SK-N-MC (cell line): ENCODE measurements around the gene BCL2A1.
"Not testable (repeated sequence)": the region's sequence is repeated elsewhere in the genome, so short reads cannot be mapped to it uniquely, and the experiment has no call there.

ENCODE experiments used
- EZH2 ChIP-seq: fragments of 200-600 bp; sonication (generic); IDR thresholded peaks from one replicate; pipeline ENCODE4 v1.6.1; 2017; ENCODE audit warnings: antibody characterized with exemption
- POLR2AphosphoS5 ChIP-seq: IDR thresholded peaks from 2 replicates; pipeline ENCODE4 v1.6.1; 2012; ENCODE audit warnings: mild to moderate bottlenecking, low read depth, low read length, borderline replicate concordance

- not testable (repeated sequence) for TF ChIP-seq POLR2AphosphoS5, EZH2
These were observed 44.9 kb downstream of the BCL2A1 start for GRCh38 chr15:79926116-79926515.
